Activated T-helper 1 cell treated with anti-CD3 and anti-CD28 coated beads, Interleukin-2, amount 50 U/mL, for 16 hours (primary cell): ENCODE measurements around the gene TMEM192.
"Not testable (repeated sequence)": the region's sequence is repeated elsewhere in the genome, so short reads cannot be mapped to it uniquely, and the experiment has no call there.

ENCODE experiments used
- DNase-seq, 2 donors: peaks; one replicate each; pipeline ENCODE4 v3.0.0-alpha.2; 2020; ENCODE audit warnings: low read depth in 1 of 2, low spot score in 1 of 2

The TMEM192 gene

GRCh38 chr4:165094873-165095272 is 17.8 kb downstream of the TMEM192 start:
- no peak for DNase-seq

GRCh38 chr4:165092187-165092586 is 20.5 kb downstream of the TMEM192 start:
- not testable (repeated sequence) for DNase-seq

DNA sequence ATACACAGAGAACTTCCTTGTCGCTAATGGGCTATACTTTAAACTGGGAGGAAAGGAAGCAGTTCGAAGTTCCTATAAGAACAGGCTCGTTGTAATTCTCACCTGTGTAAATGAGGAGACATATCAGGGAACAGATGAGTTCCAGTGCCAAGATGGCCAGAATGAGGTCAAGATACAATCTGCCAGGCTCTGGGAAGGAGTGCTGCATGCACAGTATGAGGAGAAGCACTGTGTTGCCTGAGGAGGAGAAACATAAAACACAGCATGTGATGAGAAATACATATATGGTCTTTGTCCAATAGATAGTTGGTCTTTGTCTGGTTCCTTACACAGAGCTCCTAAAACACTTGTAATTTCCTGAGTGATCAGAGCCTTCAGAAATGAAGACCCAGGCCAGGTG is 24.3 kb downstream of the TMEM192 start:
- DNase-seq: no peak

DNA sequence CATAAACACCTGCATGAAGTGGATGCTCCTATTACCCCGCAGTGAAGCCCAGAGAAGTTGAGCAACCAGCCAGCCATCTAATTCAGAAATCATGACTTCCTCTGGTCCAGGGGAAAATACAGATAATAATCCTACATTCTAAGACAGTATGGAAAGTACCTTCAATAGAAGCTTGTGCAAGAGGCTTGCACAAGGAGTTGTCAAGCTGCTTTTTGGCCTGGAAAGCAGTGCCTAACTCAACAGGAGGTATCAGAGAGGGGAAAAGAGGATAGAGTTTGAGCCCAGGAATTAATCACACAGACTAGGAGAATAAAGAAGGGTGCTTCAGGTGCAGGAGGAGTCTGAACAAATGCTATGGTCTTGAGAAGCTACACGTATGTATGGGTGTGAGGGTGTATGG is 26.7 kb downstream of the TMEM192 start:
- DNase-seq: no peak

GRCh38 chr4:165084787-165085186 is 27.9 kb downstream of the TMEM192 start:
- DNase-seq: not testable (repeated sequence)

DNA sequence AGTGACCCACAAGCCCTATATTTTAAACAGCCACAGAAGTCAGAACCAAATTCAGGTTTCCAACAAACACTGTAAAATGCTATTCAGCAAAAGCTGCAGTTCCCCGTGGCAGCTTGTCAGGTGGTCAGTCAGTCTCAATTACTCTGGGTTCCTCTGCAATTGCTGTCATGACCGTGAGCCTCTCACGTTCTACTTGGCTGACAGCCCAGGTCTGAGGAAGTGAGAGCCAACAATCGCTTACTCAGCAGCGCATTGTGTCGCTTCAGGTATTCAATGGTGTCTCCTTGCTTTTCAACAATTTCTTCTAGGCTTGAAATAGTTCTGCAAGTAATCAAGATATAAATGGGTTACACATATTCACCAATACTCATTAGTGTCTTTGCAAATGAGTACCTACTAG is 33.2 kb downstream of the TMEM192 start:
- DNase-seq: no peak

DNA sequence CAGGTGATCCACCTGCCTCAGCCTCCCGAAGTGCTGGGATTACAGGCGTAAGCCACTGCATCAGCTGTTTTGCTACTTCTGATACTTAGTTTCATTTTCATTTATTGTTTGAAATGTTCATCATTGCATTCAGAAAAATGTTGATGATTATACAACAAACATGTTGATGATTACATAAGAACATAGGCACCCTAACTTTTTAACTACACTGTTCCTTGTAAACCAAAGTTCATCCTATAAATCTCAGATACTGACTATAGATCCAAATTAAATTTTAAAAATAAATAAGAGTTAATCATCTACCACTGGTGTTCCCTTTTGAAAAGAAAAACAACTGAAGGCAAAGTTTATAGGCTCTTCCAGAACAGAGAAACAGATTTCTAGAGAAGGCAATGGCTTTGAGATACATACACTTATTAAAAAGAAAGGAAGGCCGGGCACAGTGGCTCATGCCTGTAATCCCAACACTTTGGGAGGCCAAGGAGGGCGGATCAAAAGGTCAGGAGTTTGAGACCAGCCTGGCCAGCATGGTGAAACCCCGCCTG is 35.6 kb downstream of the TMEM192 start:
- no peak for DNase-seq

DNA sequence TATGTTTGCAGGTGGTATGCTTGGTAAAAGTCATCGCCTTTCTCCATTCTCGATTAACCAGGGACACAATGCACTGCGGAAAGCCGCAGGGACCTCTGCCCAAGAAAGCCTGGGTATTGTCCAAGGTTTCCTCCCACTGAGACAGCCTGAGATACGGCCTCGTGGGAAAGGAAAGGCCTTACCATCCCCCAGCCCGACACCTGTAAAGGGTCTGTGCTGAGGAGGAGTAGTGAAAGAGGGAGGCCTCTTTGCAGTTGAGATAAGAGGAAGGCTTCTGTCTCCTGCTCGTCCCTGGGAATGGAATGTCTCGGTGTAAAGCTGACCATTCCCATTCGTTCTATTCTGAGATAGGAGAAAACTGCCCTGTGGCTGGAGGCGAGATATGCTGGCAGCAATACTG is 39.3 kb downstream of the TMEM192 start:
- not testable (repeated sequence) for DNase-seq

DNA sequence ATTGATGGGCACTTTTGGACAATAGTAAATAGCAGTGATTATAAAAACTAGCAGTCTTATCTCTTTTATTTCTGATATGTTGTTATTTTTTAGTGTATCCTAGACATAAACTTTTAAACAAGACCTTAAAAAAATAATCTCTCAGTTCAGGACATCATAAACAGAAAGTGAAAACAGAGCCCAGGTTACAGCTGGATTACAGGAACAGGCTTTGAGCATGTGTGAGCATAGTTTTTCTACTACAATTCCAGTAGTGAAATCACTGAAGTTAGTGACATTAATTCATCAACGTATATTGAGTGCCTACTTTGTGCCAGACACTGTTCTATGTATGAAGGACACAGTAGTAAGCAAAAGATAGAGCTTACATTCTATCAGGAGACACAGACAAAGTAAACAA is 42.1 kb downstream of the TMEM192 start:
- no peak for DNase-seq

DNA sequence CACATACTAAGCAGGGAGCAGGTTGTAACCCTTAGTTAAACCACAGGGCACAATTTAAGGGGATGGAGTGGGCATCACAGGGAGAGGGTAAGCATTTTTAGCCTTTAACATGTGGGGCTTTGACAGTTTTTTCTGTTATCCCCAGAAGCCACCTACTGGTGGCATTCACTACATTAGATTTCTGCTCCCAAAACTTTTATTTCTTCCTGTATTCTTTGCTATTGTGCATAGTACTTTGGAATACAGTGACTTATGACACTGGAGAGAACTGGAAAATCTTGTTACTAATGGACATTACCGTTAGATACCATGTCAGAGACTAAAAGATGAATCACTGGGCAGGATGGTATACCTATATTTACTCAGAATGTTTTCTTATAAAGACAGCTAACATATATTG is 51.7 kb downstream of the TMEM192 start:
- no peak for DNase-seq

DNA sequence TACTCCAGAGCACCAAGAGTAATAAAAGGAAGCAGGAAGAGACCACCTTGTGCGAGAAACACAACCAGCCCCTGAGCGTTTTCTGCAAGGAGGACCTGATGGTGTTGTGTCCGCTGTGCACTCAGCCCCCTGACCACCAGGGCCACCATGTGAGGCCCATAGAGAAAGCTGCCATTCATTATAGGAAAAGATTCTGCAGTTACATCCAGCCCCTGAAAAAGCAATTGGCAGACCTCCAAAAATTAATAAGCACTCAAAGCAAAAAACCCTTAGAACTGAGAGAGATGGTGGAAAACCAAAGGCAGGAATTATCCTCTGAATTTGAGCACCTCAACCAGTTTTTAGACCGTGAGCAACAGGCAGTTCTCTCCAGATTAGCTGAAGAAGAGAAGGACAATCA is 53.3 kb downstream of the TMEM192 start:
- DNase-seq: no peak

GRCh38 chr4:165058666-165059065 is 54.0 kb downstream of the TMEM192 start:
- DNase-seq: no peak

GRCh38 chr4:165055601-165056000 is 57.1 kb downstream of the TMEM192 start:
- no peak for DNase-seq

- DNase-seq: no peak
Observed at GRCh38 chr4:165053645-165054044, 59.0 kb downstream of the TMEM192 start, which contains the start of gene TRIM75. Gene TRIM75 (plus strand): TSS chr4:165053866. CDS start chr4:165059148, 5,282 bp downstream.

- DNase-seq: no peak
Observed at GRCh38 chr4:165052627-165053026, 60.0 kb downstream of the TMEM192 start.

GRCh38 chr4:165048170-165048569 is 64.5 kb downstream of the TMEM192 start:
- no peak for DNase-seq

DNA sequence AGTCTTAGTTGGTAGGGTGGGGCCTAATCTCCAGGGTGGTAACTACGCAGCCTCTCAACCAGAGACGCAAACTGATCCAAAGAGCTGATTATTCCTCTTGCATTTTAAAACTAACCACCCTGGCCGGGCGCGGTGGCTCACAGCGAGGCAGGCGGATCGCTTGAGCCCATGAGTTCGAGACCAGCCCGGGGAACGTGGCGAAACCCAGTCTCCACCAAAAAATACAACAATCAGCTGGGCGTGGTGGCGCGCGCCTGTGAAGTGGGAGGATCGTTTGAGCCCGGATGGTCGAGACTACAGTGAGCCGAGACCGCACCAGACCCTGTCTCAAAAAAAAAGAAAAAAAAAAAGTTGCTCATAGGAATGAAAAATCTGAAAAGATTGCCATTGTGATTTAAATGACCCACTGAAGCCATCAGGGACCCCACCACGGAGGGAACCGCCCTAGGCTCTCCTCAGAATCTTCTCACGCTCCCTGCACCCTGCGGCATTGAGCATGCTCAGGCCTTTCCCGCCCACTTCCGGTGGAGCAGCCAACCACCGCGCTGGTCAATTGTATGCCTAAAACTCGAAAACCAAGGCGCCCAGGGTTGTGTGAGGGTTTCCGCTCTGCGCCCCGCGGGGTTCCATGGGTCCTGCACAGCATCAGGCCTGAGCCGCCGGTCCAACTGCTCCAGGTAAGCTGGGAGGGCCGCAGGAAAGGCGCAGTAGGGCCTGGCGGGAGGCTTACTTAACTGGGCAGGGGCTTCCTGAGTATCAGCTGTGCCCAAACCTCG is 81.0 kb downstream of the TMEM192 start, which contains the start of gene TRIM60:
Gene TRIM60 (plus strand): TSS at position 564 of the 776 bp plus-strand sequence. CDS start 8,074 bp downstream, outside the sequence.
- DNase-seq: no peak

DNA sequence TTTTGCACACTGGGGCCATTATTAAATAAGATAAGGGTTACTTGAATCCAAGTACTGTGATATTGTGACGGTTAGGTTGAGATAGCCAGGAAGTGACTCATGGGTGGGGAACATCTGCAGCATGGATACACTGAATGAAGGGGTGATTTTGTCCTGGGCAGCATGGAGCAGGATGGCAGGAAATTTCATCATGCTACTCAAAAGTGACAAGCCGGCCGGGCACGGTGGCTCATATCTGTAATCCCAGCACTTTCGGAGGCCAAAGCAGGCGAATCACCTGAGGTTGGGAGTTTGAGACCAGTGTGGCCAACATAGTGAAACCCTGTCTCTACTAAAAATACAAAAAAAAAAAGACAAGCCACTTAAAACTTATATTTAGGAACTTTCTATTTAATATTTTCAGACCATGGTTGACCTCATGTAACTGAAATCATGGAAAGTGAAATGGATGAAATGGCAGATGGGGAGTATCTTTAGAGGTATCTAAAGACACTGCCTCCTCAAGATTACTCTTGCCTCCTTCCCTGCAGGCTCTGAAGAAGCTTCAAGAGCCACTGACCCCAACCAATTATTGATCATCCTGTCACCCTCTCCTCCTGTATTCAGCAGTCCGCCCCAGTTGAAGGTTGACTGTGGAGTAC is 84.8 kb downstream of the TMEM192 start:
- no peak for DNase-seq

DNA sequence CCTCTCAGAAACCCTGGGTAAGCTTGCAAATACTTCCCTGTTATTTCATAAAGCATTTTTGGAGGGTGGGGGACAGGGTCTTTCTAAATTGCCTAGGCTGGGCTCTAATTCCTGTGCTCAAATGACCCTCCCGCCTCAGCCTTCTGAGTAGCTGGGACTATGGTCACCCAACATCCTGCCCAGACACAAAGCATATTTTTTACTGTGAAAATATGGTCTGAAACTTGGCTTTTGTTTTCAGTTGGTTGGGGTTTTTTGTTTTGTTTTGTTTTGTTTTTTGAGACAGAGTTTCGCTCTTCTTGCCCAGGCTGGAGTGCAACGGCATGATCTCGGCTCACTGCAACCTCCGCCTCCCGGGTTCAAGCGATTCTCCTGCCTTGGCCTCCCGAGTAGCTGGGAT is 86.9 kb downstream of the TMEM192 start:
- not testable (repeated sequence) for DNase-seq
